HPDE6-E6E7 (cell line): ENCODE results near the gene ARF4.

Source experiments
- DNase-seq: peaks from one replicate; pipeline ENCODE4 v3.0.0; 2011; ENCODE audit warnings: missing footprints; ENCODE audit errors: extremely low spot score

ARF4 gene

DNA sequence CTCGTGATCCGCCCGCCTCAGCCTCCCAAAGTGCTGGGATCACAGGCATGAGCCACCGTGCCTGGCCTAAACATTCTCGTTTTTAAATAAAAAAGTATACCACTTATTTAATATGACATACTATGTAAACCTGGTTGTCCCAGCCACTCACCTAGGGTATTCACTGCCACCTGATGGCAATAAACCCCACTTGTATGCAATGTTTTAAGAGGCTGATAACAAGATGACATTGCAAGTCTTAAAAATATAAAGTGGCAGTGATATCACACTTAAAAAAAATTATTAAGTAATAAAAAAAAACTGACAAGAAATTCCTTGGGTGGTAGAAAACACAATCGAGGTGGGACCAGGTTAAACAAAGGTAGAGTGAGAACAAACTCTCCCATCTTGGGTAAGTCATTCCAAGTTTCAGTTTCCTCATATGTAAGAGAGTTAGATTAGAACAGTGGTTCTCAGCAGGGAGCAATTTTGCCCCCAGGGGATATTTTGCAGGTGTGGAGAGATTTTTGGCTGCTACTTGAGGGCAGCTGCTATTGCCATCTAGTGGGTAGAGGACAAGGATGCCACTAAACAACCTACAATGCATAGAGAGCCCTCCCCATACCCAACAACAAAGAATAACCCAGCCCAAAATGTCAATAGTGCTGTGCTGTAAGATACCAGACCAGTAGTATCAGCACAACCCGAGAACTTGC is 14.5 kb downstream of the ARF4 start:
- DNase-seq = peak; percentile 9

DNA sequence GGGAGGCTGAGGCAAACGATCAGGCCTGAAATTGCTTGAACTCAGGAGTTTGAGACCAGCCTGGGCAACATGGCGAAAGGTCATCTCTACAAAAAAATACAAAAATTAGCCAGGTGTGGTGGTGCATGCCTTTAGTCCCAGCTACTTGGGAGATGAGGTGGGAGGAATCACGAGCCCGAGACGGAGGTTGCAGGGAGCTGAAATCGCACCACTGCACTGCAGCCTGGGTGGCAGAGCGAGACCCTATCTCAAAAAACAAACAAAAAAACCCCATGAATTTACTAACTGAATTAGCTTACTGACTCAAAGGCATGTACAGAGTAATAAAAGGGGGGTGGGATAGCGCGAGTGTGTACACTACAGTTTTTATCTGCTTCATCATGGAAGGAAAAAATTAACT is 19.3 kb downstream of the ARF4 start:
- no peak for DNase-seq

DNA sequence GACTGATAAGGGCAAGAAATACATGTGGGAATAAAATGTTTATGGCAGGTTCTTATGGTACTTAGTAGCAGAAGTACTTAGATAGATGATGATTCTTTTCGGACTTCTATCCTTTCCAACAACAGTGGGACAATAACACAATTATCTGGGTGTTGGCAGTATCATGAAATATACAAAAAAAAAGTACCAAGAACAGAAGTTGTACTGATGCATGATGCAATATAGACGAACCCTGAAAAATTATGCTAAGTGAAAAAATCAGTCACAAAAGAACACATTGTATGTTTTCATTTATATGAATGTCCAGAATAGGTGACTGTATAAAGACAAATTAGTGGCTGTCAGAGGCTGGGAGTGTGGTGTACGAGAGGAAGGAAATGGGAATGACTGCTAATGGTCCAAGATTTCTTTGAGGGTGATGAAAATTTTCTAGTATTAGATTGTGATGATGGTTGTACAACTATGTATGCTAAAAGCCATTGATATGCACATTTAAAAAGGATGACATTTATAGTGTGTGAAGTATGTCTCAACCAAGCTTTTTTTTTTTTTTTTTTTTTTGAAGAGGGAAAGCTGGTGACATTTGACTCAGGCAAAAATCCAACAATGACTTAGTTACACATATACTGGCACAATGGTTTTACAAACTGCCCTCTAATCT is 21.0 kb downstream of the ARF4 start:
- no peak for DNase-seq

DNA sequence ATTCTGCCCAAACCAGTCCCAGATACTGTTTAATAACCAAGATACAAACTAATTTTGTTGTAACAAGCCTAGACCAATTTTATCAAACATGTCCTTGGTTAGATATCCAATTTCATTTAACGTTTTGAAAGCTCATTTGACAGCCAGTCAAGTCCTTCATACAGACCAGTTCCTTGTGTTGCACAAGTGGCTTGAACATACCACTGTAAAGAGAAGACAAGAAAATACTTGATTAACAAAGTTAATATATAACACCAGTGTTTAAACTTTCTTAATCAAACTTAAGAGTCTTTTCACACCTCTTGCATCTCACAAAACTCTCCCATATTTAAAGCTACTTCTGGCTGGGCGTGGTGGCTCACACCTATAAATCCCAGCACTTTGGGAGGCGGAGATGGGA is 25.0 kb downstream of the ARF4 start:
- no peak for DNase-seq

DNA sequence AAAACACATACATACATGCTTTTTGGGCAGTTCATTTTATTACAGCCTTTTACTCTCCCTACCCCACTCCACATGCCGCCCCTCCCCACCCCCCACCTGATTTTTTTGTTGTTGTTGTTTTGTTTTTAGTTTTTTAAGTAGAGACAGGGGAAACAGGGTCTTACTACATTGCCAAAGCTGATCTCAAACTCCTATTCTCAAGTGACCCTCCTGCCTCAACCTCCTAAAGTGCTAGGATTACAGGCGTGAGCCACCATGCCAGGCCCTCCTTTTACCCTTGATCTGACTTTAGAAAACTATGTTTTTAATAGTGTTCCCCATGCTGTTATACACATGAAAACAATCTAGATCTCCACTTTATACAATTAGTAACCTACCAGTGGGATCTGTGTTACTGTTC is 26.3 kb downstream of the ARF4 start:
- DNase-seq = no peak

DNA sequence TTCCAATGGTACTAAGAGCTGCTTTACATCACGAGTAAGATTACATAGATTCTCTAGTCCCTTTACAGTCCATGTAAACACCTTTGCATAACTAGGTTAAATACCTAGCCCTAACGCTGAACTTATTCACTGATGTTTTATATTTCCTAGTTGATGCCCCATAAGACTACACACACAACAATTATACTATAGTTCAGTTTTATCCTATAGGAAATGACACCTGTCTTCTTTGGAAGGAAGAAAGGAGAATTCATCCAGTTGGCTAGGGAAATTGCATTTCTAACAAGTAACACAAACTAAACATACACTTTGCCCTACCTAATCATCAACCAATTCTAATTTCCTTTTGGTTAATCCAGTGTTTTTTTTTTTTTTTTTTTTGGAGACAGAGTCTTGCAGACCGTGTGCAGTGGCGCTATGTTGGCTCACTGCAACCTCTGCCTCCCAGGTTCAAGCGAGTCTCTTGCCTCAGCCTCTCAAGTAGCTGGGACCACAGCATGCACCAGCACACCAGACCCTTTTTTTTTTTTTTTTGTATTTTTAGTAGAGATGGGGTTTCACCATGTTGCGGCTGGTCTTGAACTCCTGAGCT is 27.2 kb downstream of the ARF4 start:
- DNase-seq = no peak

DNA sequence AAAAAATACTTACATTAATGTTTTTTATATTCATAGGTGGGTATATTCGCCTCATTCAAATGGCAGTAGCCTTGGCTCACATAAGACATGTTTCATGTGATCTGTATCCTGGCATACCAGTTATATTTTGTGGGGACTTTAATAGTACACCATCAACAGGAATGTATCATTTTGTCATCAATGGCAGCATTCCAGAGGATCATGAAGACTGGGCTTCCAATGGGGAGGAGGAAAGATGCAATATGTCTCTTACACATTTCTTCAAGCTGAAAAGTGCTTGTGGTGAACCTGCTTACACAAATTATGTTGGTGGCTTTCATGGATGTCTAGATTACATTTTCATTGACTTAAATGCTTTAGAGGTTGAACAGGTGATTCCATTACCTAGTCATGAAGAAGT is 37.6 kb downstream of the ARF4 start:
- no peak for DNase-seq

DNA sequence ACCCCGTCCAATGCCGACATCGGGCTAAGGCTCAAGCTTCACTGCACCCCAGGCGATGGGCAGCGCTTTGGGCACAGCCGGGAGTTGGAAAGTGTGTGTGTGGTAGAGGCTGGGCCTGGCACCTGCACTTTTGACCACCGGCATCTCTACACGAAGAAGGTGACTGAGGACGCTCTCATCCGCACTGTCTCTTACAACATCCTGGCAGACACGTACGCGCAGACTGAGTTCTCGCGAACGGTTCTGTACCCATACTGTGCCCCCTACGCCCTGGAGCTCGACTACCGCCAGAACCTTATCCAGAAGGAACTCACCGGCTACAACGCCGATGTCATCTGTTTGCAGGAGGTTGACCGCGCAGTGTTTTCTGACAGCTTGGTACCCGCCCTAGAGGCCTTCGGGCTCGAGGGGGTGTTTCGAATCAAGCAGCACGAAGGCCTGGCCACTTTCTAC is 40.0 kb downstream of the ARF4 start:
- no peak for DNase-seq

DNA sequence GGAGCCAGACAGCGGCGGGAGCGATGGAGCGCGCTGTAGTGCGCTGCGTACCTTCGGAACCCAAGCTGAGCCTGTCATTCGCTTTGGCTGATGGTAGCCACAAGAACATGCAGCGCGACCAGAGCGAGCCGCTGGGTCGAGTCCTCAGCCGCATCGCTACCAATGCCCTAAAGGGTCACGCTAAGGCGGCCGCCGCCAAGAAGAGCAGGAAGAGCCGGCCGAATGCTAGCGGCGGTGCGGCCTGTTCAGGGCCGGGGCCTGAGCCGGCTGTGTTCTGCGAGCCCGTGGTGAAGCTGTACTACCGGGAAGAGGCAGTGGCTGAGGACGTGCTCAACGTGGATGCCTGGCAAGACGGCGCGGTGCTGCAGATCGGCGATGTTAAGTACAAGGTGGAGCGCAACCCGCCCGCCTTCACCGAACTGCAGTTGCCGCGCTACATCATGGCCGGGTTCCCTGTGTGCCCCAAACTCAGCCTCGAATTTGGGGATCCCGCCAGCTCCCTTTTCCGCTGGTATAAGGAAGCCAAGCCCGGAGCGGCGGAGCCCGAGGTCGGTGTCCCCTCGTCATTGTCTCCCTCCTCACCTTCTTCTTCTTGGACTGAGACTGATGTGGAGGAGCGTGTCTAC is 40.6 kb downstream of the ARF4 start:
- DNase-seq = no peak

DNA sequence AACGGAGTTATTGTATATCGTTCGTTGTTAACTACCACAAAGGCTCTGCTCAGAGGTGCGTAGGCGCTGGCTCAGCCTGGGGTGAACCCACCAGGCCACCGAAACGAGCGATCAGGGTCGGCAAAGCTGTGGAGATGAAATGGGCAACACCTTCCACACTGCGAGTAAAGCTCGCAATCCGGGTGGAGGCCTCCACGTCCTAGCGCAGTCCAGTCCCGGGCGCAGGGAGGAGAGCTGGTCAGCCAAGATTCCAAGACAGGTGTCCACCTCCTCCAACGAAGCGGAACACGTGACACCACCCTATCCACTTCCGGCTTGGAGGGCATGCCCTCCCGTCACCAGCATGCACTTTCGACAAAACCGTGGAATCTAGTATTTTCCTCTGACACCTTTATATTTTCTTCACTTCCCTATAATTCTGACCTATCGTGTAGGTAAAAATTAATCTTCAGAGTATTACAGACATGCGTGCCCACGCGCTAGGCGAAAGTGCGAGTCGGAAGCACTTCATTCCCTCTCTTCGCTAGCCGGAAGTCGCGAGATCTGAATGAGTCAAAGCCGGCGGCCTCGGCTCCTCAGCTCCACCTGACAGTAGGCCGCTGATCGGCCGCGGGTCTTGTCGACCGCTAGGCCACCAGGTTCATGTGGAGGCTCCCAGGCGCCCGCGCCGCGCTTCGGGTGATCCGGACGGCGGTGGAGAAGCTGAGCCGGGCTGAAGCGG is 41.2 kb downstream of the ARF4 start, which contains the start of gene PDE12:
PDE12 (plus strand) TSS at position 537 of the 721 bp plus-strand sequence; CDS start at position 643, 106 bp downstream.
- DNase-seq = no peak

DNA sequence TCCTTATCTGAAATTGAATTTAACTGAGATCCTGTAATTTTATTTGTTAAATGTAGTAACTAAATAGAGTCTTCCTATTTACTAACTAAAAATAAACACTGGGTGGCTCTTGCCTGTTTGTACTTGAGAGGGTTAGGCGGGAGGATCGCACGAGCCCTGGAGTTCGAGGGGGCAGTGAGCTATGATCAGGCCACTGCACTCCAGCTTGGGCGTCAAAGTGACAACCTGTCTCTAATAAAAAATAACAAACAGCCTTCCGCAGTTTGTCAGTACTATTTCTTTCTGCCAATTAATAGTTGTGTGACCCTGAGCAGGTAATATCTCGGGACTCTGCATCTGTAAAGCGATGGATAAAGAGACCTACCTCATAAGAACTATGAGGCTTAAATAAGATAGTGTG is 41.8 kb downstream of the ARF4 start:
- DNase-seq = no peak

DNA sequence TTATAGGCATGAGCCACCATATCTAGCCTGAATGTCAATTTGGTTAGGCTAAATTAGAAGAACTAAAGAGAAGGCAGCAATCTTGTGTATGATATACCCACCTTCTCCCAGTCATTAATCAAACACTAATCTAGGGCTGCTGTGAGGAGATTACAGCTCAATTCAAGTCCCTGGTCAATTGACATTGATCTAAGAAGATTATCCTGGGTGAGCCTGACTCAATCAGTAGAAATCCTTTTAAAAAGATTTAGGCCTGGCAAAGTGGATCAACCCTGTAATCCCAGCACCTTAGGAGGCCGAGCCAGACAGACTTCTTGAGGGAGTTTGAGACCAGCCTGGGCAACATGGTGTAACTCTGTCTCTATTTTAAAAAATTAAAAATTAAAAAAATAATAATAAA is 50.5 kb downstream of the ARF4 start:
- DNase-seq = no peak

DNA sequence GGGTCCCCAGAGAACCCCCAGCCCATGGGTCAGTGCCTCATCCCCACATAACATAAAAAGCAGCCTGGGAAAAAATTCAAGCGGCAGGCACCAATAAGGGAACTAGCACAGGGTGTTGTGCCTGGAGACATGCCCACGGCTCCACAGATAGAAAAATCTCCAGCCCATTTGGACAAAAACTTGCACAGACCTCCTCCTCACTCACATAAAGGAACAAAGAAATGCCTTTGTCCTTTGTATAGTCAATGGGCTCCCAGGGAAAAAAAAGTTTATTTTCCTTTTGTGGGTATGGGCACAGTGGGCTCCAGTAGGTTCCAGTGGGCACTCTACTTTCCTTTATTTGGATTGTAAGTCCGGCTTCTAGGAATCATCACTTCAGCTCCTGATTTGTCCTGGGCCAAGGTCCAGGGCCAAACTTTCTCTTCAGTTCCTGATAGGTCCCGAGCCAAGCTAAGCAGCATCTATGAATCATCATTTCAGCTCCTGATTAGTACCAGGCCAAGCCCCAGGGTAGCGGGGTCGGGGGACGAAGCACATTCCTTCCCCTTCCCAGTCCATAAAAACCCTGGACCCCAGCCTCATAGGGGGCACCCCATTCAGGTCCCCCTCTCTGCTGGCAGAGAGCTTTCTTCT is 51.4 kb downstream of the ARF4 start:
- no peak for DNase-seq

DNA sequence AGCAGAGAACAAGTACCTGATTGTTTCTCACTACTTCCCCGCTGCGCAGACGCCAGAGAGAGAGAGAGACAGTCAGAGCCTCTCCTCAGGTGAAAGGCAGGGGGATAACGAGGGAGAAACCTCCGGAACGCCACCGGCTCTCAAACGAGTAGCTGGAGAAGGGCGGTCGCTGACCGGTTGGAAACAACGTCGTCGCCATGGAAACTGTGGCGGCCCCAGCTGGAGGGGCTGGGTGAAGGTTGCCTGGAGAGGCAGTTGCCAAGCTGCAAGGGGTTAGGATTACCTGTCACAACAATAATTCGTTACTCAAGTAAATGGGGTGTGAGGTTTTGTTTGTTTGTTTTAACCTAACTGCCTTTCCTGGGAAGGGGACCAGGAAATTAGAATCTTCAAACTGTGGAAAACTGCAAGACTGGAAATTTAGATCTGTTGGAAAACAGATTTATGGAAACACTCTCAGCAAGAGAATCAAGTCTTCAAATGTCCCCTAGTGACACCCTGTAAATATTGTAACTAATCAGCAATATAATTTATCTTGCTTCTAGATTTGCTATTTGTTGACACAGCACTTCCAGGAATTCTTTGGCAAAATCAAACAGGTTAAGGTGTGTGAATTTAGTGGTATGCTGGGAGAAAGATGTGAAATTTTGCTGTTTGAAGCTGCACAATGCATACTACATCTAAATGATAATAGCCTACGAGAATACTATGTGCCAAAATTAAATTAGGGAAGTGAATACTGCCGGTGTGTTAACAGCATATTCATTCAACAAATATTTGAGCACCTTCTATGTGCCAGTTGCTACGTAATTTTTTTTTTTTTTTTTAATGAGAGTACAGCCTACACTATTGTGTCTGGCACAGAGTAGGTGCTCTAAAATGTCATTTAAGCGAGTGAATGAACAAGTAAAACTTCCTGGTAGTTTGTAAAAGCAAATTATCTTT is 52.7 kb downstream of the ARF4 start, which contains the start of gene DNAH12:
DNAH12 (minus strand) TSS at position 164 of the 945 bp plus-strand sequence. CDS start 1,474 bp downstream, outside the sequence.
- DNase-seq = no peak

DNA sequence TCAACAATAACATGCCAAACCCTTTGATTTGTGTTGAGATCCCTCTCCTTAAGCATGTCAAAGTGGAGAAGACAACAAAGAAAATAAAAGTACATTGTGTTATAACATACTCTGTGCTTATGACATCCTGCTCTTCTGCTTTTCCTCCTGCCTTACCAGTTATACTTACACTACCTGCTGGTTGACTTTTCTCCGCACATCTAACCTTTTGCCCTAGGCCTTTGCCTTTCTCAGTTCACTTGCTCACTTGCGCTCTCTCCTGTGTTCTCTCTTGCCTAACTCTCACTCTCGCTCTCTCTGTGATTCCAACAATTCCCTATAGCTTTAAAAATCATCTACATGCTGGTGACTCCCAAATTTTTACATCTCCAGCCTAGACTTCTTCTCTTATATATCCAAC is 58.7 kb downstream of the ARF4 start:
- no peak for DNase-seq

DNA sequence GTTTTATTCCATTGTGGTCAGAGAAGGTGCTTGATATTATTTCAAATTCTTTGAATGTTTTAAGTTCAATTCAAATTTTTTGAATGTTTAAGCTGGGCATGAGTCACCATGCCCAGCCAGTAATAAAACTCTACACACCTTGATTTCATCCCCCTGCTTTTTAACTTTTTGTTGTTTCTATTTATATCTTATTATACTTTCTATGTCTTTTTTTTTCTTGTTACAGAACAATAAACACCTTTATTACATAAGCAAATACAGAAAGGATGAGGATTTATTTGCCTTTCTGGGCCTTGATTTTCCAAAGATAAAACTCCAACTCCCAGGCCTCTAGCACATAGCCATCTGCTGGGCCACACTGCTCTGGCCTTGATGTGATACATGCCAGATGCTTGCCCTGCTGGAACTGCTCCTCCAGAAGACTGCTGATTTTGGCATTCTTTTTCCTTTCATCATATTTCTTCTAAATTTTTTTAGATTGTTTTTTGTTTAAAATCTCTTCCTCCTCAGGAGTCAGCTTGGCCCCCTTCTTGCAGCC is 67.0 kb downstream of the ARF4 start:
- no peak for DNase-seq
